Iris pigment epithelial cell (primary cell): Measurements from ENCODE around the gene LONRF2.
"Not testable (repeated sequence)": the region's sequence is repeated elsewhere in the genome, so short reads cannot be mapped to it uniquely, and the experiment has no call there.

Source experiments
- DNase-seq: peaks from one replicate; pipeline ENCODE4 v3.0.0-alpha.2; 2011; ENCODE audit warnings: low read depth

The LONRF2 gene

DNA sequence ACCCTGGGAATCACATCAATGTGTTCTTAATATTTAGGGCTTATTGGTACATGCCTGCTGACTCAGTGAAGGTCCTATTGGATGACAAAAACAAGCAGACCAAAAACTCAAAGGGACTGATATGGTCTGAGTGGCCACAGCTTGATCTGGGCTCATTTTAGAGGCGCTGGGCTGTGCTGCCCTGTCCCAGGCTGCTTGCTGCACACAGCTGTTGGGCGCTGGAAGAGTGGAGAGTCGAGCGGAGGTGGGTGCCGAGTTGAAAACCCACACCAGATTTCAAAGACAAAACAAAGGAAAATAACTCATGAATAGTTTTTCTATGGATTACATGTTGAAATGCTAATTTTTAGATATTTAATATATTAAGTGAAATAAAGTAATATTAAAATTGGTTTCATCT lies 68.5 kb downstream of the LONRF2 start:
- no peak for DNase-seq

DNA sequence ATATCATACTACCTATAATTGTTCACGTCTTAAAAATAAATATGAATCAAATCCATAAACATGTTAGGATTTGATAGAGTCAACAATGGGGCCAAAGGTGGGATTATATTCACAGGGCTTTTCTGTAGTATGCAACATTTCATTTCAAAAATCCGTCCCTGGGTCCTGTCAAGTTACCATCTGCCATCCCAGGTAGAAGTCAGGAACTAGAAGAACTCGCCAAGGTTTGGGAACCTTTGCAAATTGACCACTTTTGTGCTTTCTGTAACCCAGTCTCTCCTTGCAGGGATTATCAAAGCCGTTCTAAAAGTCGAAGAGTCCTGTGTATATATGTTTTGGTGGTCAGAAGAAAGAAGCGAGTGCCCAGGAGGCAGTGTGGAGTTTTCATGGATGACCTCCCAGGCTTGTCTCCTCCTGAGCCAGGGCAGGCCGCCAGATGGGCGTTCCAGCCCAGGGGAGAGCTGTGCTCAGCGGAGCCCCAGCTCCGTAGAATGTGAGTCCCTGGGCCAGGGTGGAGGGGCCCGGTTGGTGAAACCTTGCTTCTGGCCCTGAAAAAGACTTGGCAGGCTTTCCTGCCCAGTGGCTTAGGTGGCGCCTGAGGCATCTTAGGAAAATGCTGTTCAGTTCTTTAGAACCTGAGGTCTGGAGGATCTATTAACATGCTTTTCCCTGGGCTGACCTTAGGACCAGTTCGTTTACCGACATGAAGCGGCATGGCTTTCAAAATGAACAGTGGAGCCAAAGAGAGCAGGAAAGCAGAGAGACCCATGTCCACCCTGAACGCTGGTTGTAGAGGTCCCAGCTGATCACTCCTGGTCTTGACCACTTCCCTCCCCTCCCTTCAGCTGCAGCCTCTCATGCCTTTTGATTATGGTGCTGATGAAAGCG lies 69.2 kb downstream of the LONRF2 start:
- no peak for DNase-seq

DNA sequence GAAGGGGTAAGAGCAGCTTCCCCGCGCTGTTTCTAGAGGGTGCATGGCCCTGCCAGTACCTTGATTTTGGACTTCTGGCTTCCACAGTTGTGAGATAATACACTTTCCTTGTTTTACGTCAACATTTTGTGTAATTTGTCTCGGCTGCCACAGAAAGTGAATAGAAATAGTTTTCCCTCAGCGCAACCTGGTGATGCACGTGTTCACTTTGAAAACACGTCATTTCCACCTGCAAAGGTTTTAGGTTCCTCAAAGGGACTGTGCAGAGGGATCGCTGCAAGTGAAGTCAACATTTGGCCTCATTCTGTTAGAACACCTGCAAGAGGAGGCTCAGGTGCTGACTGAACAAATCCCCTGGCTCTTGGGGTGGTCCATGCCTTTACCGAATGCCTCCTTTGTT lies 71.7 kb downstream of the LONRF2 start:
- DNase-seq, result no peak

DNA sequence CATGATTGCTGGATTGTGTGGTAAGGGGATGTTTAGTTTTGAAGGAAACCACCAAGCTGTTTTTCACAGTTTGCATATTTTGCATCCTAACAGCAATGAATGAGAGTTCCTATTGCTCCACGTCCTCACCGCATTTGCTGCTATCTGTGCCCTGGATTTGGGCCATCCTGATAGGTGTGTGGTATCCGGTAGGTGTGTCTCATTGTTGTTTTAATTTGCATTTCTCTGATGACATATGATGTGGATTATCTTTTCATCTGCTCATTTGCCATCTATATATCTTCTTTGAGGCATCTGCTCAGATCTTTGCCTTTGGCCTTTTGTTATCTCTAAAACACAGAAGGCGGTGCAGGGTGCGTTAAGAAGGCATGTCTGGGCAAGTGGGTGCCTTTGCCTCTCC lies 73.3 kb downstream of the LONRF2 start:
- no peak for DNase-seq

DNA sequence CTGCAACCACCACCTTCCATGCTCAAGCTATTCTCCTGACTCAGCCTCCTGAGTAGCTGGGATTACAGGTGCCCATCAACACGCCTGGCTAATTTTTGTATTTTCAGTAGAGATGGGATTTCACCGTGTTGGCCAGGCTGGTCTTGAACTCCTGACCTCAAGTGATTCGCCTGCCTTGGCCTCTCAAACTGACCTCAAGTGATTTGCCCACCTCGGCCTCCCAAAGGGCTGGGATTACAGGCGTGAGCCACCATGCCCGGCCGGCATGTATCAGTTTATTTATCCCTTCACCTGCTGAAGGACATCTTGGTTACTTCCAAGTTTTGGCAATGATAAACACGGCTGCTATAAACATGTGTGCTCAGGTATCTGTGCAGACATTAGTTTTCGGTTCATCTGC lies 73.7 kb downstream of the LONRF2 start:
- not testable (repeated sequence) for DNase-seq

DNA sequence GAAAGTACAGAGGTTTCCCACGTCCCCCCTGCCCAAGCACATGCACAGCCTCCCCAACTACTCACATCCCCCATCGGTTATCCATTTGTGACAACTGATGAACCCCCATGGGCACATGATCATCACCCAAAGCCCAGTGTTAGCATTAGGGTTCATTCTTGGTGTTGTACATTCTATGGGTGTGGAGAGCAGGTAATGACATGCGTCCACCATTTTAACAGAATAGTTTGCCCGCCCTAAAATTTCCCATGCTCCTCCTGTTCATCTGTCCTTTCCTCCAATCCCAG lies 74.3 kb downstream of the LONRF2 start:
- DNase-seq, result no peak

DNA sequence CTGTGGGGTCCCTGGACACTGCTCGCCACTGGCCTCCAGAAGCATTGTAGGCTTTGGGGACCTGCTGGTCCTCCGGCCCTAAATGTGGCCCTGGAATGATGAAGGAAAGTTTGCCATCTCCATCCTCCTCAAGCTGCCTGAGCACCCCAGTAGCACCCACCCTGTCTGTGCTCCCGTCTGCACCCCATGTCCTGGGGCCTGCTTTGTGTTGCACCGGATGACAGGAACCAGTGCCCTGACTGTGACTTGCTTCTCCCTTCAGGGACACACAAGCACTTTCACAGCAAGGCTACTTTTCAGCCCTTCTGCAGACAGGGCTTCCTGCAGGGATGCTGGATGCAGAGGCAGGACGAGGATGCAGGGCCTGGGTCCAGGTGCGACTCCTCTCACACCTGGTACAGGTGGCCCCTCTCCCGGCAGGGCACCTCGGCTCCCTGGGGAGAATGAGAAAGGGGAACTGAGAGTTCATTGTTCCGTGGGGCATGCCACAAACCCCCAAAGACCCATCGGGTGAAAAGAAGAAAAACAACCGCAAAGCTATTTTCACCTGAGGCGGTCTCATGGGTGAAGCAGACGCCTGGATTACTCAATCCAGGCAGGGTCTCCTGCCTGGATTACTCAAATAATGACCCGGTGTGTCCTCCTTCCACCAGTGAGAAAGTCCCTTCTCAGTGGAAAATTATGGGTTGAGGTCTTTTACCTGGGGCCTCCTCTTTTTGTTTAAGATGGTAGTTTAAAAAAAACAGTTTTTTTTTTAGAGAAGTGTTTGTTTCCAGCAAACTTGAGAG lies 74.9 kb downstream of the LONRF2 start:
- no peak for DNase-seq

DNA sequence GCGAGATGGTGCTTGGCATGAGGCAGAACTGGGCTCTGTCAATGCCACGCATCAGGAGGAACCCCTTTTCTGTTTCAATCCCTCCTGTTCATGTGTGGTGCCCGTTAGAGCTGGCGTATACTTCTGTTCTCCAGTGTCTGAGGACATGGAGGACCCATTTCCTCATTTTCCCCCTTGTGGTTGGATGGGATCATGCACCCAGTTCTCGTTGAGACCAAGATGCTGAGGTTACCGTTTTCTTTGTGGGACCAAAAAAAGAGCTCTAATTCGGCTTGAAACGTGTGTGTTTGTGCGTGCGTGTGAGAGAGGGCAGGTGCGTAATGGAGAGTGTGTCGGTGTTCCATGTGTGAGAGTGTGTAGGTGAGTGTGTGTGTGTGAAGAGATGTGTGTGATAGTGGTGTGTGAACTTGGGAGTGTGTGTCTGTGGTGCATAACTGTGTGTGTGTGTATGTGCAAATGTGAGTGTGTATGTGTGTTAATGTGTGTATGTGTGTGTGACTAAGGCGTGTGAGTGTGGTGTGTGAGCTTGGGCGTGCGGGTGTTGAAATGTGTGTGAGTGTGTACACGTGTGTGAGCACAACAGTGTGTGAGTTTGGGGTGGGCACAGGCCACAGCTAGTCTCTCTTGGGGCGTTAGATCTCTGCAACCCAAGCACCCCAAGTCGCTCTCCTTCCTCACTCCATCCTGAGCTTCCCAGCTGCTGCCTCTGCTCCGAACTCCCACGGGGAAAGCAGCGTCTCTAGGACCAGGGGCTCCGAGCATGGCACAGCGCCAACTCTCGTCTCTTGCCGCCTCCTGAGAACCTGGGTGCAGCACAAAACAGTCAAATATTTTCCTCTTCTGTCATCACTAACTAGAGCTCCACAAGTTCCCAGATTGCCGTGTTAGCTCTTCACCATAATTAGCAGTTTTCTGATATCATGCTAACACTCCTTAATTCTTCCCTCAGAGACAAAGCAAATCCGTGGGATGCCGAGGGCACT lies 75.8 kb downstream of the LONRF2 start:
- peak; percentile 12 for DNase-seq

DNA sequence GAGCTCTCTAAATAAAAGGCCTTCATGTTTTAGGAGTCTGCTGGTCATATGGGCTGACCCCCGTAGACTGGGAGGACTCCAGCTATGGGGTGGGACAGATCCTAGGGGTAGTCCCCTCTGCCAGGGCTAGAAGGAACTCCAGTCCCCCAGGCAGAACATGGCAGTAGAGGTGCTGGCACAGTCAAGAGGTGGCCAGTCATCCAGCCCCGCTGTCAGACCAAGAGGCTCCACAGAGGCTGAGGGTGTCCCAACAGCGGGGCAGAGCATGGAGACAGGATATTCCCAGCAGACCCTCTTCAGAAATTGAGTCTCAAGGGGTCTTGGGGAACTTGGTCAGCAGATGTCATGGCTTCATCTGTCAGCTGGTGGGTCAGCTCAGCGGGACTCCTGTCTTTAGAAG lies 76.6 kb downstream of the LONRF2 start:
- DNase-seq, result no peak

DNA sequence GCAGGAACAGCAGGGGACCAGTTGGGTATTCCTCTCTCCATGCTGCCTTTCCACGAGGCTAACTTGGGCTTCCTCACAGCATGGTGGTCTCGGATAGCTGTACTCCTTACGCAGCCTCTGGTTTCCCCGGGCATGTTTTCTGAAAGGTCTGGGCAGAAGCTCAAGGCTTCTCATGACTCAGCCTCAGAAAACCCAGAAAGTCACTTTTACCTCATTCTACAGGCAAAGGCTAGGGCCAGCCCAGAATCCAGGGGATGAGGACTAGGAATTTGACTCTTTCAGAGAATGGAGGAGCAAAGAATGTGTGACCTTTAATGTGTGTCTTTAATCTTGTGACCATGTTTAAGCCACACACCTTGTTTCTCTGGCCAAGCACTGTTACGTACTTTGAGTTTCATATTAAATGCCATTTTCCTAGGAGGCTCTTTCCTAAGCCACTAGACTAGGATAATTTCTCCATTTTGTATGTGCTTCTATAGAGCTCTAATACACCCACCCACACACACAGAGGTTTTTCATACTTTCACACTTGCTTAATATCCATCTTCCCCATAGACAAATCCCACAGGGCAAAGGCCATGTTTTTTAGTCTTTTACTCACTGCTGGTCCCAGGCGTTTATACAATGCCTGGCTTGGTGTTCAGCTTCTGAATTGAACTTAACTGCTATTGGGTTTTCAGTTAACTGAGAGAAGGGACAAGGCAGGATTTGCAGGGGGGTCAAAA lies 77.3 kb downstream of the LONRF2 start:
- DNase-seq, result peak; percentile 42

DNA sequence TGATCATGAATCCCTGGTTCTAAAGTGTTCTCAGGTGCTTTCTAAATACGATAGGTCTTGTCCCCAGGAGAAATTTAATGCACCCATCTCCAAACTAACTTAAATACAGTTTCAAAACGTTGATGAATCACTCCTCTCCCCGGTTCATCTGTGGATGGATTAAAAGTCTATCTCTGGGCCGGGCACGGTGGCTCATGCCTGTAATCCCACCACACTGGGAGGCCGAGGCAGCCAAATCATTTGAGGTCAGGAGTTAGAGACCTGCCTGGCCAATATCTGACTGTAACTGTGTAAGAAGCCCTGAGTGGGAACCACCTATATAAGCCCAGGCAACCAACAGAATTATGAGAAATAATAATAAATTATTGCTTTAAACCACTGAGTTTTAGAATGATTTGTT lies 78.7 kb downstream of the LONRF2 start:
- DNase-seq, result no peak

DNA sequence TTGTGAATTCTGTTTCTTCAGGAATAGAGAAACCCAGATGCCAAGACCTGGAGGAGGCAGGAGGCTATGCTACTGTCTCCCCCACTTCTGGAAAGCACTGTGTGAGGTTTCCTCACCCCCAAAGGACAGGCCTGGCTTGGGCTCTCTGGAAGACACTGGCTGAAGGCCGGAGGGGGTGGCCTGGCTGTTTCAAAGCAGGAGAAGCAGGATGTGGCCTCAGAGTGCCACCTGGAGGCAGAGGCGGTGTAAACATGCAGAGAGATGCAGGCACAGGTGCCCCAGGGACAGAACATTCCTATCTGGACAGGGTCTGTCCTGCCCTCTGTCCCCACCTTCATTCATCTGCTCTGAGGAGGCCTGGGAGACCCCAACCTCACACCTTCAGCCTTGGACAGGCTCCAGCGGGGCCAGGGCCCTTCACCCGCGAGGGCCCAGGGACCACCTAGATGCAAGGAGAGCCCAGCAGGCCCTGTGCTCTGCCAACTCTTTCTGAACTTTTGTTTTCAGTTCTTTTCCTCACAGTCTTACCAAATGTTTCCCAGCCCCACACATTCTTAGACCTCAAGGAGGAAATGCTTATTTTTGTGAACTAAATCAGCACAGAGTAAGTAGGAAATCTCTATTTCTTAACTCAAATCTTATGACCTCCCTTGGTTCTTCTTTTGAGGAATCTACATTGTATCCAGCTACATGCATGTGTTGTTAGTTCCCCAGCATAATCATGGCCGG lies 79.2 kb downstream of the LONRF2 start:
- peak; percentile 56 for DNase-seq

DNA sequence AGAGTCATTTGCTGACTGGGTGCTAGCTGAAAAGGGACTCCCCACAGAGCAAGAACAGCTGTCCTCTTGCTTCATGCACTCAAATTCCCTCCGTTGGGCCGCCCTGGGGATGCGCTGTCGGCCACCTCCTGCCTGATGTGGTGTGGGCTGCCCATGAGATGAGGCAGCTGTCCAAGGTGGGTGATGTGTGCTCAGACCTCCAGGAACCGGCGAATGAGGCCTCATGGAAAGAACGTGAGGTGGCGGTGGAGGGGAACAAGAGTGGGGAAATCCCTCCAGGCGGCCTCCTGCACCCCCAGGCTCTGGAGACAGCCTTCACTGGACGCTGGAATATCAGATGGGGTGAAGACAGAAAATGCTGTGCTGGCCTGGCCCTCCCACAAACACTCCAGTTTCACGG lies 79.8 kb downstream of the LONRF2 start:
- no peak for DNase-seq

DNA sequence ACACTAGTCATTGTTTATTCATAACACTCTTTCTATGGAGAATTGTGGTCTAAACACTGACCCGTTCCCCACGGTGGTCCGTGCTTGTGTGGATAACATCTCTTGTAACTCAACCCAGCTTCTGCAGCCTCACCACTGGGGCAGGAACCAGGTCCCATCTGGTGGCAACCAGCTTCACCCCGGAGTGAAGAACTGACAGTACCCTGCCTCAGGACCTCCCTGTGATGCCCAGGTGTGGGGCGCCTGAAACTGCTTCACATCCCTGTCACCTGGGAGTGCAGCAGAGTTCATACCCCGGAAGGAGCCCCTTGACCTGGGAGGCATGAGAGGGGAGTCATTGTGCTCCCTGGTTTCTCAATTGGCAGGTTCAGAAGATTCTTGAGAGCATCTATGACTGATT lies 81.1 kb downstream of the LONRF2 start:
- DNase-seq, result no peak

DNA sequence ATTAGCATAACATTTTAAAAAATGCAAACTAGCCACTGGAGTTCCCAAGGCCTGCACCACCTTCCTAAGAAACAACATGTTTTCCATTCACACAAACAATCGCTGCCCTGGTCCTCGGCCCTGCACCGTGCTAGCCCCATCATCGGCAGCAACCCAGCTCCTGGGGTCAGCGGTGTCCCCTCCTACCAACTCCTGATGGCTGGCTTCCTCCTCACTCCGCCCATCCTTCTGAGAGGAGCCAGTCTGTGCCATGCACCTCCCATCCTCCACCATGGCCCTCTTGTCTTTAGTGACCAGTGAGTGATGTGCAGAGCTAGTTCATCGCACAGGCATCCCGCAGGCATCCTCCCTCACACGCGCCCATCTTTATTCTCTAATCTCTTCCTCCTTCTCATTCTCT lies 81.9 kb downstream of the LONRF2 start:
- no peak for DNase-seq

DNA sequence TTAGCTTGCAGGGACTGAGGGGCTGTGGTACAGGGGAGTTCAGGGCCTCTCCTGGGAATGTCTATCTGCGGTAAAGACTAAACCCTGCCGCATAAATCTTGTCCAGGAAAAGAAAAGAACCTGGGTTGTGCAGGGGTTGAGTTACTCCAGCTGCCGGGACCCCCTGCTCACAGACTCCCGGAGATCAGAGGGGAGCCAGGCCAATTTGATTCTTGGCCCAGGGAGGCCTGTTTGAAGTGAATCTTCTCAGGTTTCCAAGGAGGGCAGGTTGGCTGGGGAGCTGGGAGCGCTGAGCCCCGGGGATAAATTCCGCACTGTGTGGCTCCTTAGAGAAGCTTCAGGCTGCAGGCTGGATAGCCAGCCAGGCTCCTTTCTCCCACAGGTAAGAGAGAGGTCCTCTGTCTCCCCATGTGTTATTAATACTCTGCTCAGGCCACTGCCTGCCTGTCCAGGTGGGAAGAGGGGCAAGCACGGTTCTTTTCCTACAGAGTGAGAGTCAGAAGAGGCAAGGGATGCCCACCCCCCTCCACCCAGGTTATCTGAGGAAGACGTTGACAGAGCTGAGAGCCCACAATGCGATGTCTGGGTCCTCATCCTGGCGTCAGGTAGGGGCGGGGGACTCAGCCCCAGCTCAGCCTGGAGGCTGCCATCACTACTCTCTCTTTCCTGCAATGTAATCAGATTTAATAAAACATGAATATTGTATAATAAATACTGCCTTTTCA lies 82.7 kb downstream of the LONRF2 start:
- DNase-seq, result no peak

DNA sequence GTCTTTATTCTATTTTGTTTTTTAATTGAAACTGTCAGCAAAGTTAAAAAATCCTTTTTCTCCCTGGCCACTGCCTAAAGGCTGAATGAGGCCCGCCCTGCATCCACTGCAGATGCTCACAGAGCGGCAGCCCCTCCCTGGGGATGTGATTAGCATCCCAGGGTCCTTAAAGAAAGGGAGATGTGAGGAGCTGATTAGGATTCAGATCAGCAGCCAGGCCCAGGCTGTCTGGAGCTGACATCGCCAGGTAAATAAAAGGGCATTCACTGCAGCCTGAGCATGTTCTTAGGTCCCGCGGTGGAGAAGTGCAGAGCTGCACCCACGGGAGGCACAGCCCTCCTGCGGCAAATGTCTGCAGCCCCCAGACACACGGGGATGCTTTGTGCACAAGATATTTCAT lies 83.8 kb downstream of the LONRF2 start:
- no peak for DNase-seq

DNA sequence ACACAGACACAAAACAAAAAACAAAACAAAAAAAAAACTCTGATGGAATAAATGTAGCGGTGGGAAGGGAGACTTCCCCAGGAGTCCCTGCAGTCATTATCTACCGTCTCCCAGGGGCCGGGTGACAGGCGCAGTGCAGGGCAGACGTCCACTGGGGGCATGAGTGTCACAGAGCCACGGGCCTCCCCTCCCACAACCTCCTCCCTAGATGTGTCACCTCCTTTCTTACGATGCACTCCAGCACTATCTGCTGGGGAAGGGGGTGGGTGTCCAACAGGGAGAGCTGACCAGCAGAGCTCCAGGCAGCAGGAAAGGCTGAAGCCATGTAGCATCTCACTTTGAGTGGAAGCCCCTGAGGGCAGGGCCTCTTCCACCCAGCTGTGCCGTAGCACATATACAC lies 84.5 kb downstream of the LONRF2 start:
- no peak for DNase-seq

DNA sequence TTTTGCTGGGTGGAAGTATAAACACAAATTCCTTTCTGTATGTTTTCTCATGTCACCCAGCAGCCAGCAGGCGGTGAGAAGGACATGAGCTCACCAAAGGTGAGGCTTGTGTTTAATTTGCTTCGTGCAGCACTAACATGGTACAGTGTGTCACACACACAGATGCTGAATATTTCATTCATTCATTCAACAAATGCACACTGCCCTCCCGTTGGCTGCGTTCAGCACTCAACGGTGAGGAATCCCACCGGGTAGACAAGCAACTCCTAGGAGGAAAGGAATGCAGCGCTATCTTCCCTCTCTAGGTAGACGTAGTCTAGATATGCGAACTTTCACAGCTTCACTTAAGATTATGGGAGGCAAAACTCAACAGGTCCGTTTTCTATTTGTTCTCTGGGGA lies 85.1 kb downstream of the LONRF2 start:
- no peak for DNase-seq

DNA sequence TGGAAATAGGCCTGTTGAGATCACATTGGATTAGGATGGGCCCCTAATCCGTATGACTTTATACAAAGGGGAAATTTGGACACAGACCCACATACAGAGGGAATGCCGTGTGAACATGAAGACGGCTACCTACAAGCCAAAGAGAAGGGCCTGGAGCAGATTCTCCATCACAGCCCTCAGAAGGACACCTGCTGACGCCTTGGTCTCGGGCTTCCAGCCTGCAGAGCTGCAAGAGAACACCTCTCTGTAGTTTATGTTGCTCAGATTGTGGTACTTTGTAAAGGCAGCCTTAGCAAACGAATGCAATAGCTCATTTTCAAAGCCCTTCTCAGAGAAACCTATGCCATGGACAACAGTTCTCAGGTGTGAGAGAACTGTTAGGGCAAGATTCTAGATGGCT lies 86.1 kb downstream of the LONRF2 start:
- DNase-seq, result no peak
